HCT116 (cell line): ENCODE data around the gene STYXL1.

Experiments
- CEBPB ChIP-seq: IDR thresholded peaks from 2 replicates; pipeline ENCODE4 v1.6.1; 2012; ENCODE audit warnings: low read depth
- EGR1 ChIP-seq: IDR thresholded peaks from 2 replicates; pipeline ENCODE4 v1.6.1; 2012; ENCODE audit warnings: low read depth
- EZH2 ChIP-seq: fragments of 200-600 bp; sonication (generic); IDR thresholded peaks from 2 replicates; pipeline ENCODE4 v1.6.1; 2017; ENCODE audit warnings: antibody characterized with exemption, mixed run types
- JUND ChIP-seq: IDR thresholded peaks from 2 replicates; pipeline ENCODE4 v1.6.1; 2012
- POLR2A ChIP-seq: IDR thresholded peaks from 2 replicates; pipeline ENCODE4 v1.7.0; 2011; ENCODE audit warnings: borderline replicate concordance; ENCODE audit not compliant: insufficient read depth, insufficient read length; ENCODE audit errors: extremely low read depth
- POLR2AphosphoS5 ChIP-seq: IDR thresholded peaks from 2 replicates; pipeline ENCODE4 v1.6.1; 2011; ENCODE audit warnings: mild to moderate bottlenecking, low read depth, low read length, moderate library complexity
- RAD21 ChIP-seq: IDR thresholded peaks from 2 replicates; pipeline ENCODE4 v1.6.1; 2012; ENCODE audit warnings: low read depth, mild to moderate bottlenecking
- SIN3A ChIP-seq: IDR thresholded peaks from 2 replicates; pipeline ENCODE4 v1.6.1; 2012; ENCODE audit warnings: low read depth
- YY1 ChIP-seq: IDR thresholded peaks from 2 replicates; pipeline ENCODE4 v1.6.1; 2011; ENCODE audit warnings: low read length, low read depth, moderate library complexity, mild to moderate bottlenecking; ENCODE audit not compliant: insufficient replicate concordance; ENCODE audit errors: extremely low read depth
- ZNF274 ChIP-seq: fragments of 200-500 bp; sonication (Bioruptor generic); IDR thresholded peaks from 2 replicates; pipeline ENCODE4 v1.6.1; 2014; ENCODE audit warnings: mild to moderate bottlenecking, low read depth, low read length, inconsistent platforms
- TF ChIP-seq, protein P1 (sequence below), 3 experiments: fragments of 200-600 bp in 1 of 3; sonication (generic) in 1 of 3; IDR thresholded peaks in 2 of 3; conservative IDR thresholded peaks in 1 of 3; 2 replicates each; pipeline ENCODE4 v1.5.1; 2012 to 2017; ENCODE audit warnings: low read depth in 2 of 3, low read length in 2 of 3, antibody characterized with exemption in 1 of 3, borderline replicate concordance in 1 of 3, control low read depth in 1 of 3, mild to moderate bottlenecking in 1 of 3, mixed read lengths in 1 of 3, mixed run types in 1 of 3, moderate library complexity in 1 of 3; ENCODE audit not compliant: insufficient read depth in 1 of 3
- TF ChIP-seq, protein P2 (sequence below): IDR thresholded peaks from 2 replicates; pipeline ENCODE4 v1.6.1; 2012
- TF ChIP-seq, protein P3 (sequence below): IDR thresholded peaks from 2 replicates; pipeline ENCODE4 v1.6.1; 2012; ENCODE audit warnings: low read depth
- TF ChIP-seq, protein P4 (sequence below): IDR thresholded peaks from 2 replicates; pipeline ENCODE4 v1.6.1; 2012

DNA sequence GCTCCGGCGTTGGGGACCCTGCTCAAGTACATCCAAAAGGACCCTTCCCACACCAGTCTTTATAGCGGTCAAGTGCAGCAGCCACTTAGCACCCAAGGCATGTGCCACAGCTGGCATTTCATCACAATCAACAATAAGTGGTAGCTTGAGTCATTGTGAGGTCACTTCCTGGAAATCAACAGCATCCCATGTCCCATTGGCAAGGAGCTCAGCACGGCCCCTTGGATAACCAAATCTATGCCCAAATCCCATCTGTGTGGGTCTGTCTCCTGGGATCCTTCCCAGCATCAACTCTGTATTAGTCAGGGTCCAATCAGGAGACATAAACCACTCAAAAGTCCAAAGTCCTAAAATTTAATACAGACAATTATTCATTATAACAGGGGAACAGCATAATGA, 27.2 kb upstream of the STYXL1 start:
- TF ChIP-seq, protein P1, sequence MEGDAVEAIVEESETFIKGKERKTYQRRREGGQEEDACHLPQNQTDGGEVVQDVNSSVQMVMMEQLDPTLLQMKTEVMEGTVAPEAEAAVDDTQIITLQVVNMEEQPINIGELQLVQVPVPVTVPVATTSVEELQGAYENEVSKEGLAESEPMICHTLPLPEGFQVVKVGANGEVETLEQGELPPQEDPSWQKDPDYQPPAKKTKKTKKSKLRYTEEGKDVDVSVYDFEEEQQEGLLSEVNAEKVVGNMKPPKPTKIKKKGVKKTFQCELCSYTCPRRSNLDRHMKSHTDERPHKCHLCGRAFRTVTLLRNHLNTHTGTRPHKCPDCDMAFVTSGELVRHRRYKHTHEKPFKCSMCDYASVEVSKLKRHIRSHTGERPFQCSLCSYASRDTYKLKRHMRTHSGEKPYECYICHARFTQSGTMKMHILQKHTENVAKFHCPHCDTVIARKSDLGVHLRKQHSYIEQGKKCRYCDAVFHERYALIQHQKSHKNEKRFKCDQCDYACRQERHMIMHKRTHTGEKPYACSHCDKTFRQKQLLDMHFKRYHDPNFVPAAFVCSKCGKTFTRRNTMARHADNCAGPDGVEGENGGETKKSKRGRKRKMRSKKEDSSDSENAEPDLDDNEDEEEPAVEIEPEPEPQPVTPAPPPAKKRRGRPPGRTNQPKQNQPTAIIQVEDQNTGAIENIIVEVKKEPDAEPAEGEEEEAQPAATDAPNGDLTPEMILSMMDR (IDR thresholded peaks at IDR 0.05 in 2 of 3, conservative IDR thresholded peaks at IDR 0.05 in 1 of 3; ENCODE audit: borderline replicate concordance in 1 of 3, insufficient read depth in 1 of 3, low read depth in 2 of 3, low read length in 2 of 3): no peak
- no peak for TF ChIP-seq EZH2
- no peak for TF ChIP-seq POLR2AphosphoS5
- no peak for TF ChIP-seq POLR2A
- TF ChIP-seq SIN3A: no peak
- TF ChIP-seq RAD21: no peak
- TF ChIP-seq, protein P2, sequence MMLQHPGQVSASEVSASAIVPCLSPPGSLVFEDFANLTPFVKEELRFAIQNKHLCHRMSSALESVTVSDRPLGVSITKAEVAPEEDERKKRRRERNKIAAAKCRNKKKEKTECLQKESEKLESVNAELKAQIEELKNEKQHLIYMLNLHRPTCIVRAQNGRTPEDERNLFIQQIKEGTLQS: no peak
- TF ChIP-seq, protein P3, sequence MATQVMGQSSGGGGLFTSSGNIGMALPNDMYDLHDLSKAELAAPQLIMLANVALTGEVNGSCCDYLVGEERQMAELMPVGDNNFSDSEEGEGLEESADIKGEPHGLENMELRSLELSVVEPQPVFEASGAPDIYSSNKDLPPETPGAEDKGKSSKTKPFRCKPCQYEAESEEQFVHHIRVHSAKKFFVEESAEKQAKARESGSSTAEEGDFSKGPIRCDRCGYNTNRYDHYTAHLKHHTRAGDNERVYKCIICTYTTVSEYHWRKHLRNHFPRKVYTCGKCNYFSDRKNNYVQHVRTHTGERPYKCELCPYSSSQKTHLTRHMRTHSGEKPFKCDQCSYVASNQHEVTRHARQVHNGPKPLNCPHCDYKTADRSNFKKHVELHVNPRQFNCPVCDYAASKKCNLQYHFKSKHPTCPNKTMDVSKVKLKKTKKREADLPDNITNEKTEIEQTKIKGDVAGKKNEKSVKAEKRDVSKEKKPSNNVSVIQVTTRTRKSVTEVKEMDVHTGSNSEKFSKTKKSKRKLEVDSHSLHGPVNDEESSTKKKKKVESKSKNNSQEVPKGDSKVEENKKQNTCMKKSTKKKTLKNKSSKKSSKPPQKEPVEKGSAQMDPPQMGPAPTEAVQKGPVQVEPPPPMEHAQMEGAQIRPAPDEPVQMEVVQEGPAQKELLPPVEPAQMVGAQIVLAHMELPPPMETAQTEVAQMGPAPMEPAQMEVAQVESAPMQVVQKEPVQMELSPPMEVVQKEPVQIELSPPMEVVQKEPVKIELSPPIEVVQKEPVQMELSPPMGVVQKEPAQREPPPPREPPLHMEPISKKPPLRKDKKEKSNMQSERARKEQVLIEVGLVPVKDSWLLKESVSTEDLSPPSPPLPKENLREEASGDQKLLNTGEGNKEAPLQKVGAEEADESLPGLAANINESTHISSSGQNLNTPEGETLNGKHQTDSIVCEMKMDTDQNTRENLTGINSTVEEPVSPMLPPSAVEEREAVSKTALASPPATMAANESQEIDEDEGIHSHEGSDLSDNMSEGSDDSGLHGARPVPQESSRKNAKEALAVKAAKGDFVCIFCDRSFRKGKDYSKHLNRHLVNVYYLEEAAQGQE: no peak
- TF ChIP-seq JUND: no peak
- TF ChIP-seq, protein P4, sequence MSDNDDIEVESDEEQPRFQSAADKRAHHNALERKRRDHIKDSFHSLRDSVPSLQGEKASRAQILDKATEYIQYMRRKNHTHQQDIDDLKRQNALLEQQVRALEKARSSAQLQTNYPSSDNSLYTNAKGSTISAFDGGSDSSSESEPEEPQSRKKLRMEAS: no peak
- no peak for TF ChIP-seq ZNF274
- no peak for TF ChIP-seq CEBPB
- TF ChIP-seq EGR1: no peak
- TF ChIP-seq YY1: no peak
